Endodermal cell (in vitro differentiated cells): ENCODE measurements around the gene WDR54. TPM values are rescaled to one million over a fixed set of nuclear protein-coding genes. Genes with fewer than 3 reads are reported as not detected.

Experiments
- DNase-seq: peaks from one replicate; pipeline ENCODE4 v3.0.0-alpha.2; 2017
- H3K27ac ChIP-seq: 2 replicates; pipeline ENCODE4 v1.5.1; 2013; ENCODE audit warnings: mild to moderate bottlenecking, low read depth, low read length, moderate library complexity
- H3K27me3 ChIP-seq: 2 replicates; pipeline ENCODE4 v1.6.1; 2013; ENCODE audit warnings: mild to moderate bottlenecking, low read length, moderate library complexity; ENCODE audit not compliant: insufficient read depth, control insufficient read depth, poor library complexity, severe bottlenecking
- H3K36me3 ChIP-seq: 2 replicates; pipeline ENCODE4 v1.7.0; 2013; ENCODE audit warnings: mild to moderate bottlenecking, low read length, moderate library complexity; ENCODE audit not compliant: control insufficient read depth, insufficient read depth
- H3K4me1 ChIP-seq: one replicate; pipeline ENCODE4 v1.7.0; 2013; ENCODE audit warnings: low read length; ENCODE audit not compliant: control insufficient read depth, insufficient read depth
- H3K4me3 ChIP-seq: 2 replicates; pipeline ENCODE4 v1.5.1; 2013; ENCODE audit warnings: mild to moderate bottlenecking, low read length, moderate library complexity
- H3K9ac ChIP-seq: 2 replicates; pipeline ENCODE4 v1.6.1; 2013; ENCODE audit warnings: mild to moderate bottlenecking, low read length, moderate library complexity; ENCODE audit not compliant: poor library complexity, severe bottlenecking; ENCODE audit errors: extremely low read depth
- H3K9me3 ChIP-seq: 2 replicates; pipeline ENCODE4 v1.6.1; 2013; ENCODE audit warnings: mild to moderate bottlenecking, low read length, moderate library complexity; ENCODE audit not compliant: control insufficient read depth
- H3K27ac Mint-ChIP-seq: 2 replicates; pipeline ENCODE4 v1.8.0; 2020; ENCODE audit warnings: mixed read lengths
- H3K27me3 Mint-ChIP-seq: 2 replicates; pipeline ENCODE4 v1.8.0; 2021; ENCODE audit warnings: mild to moderate bottlenecking, mixed read lengths; ENCODE audit not compliant: insufficient read depth
- H3K36me3 Mint-ChIP-seq: 2 replicates; pipeline ENCODE4 v1.8.0; 2020; ENCODE audit warnings: low read depth, mixed read lengths
- H3K4me1 Mint-ChIP-seq: 2 replicates; pipeline ENCODE4 v1.8.0; 2020; ENCODE audit warnings: mixed read lengths
- H3K4me3 Mint-ChIP-seq: 2 replicates; pipeline ENCODE4 v1.8.0; 2020; ENCODE audit warnings: mild to moderate bottlenecking, moderate library complexity, mixed read lengths
- H3K9me3 Mint-ChIP-seq: 2 replicates; pipeline ENCODE4 v1.8.0; 2020; ENCODE audit warnings: mild to moderate bottlenecking, mixed read lengths
- CTCF ChIP-seq: fragments of 200-600 bp; sonication (generic); conservative IDR thresholded peaks from 2 replicates; pipeline ENCODE4 v1.5.0; 2021; ENCODE audit warnings: antibody characterized with exemption, mild to moderate bottlenecking
- WGBS, 2 experiments: methylation state at CpG; one replicate each; pipeline versions ENCODE4 v1.1.5 to v1.1.7; 2013; ENCODE audit warnings: missing lambda C conversion rate in 2 of 2, mixed read lengths in 1 of 2; ENCODE audit not compliant: insufficient coverage in 1 of 2, insufficient read length in 1 of 2; 5-methylcytosine and 5-hydroxymethylcytosine counted together
- total RNA-seq, 2 donors: library from RNA; stranded (reverse); fragmentation: NEBNext Ultra II Directional in 1 of 2; extraction: Animal tissue kit (Norgen Biotek cat#: 25700) in 1 of 2; gene quantifications; 2 replicates in 1 of 2; 3 replicates in 1 of 2; pipeline ENCODE4 v1.2.1, GENCODE V29; 2021

WDR54 gene
- total RNA-seq, 2 donors from 2014 or later = 43.1 to 69.4 TPM

- Mint-ChIP-seq H3K27ac (peak overlapping the region; percentile 63), H3K9me3 (no peaks in the 10 kb centered on the region), H3K4me3 (no peak overlapping the region), H3K36me3 (peaks cover 35% of the 10 kb centered on the region), H3K27me3 (peaks cover 28% of the 10 kb centered on the region), H3K4me1 (peaks cover 41% of the 10 kb centered on the region)
- H3K9me3 ChIP-seq = no peaks in the 10 kb centered on the region
- H3K9ac ChIP-seq = no peak overlapping the region
- H3K27me3 ChIP-seq = peaks cover 8% of the 10 kb centered on the region
- 90 to 93% methylated on average over 2 to 5 of the region's 5 CpGs for WGBS, 2 experiments
- no peak overlapping the region for H3K4me3 ChIP-seq
- DNase-seq = no peak
- no peak for TF ChIP-seq CTCF
- peaks cover 17% of the 10 kb centered on the region for H3K4me1 ChIP-seq
- peaks cover 48% of the 10 kb centered on the region for H3K36me3 ChIP-seq
- H3K27ac ChIP-seq = no peak overlapping the region
These were observed 2.8 kb downstream of the WDR54 start for GRCh38 chr2:74424139-74424992.

GRCh38 chr2:74424995-74425406 lies 3.5 kb downstream of the WDR54 start:
- TF ChIP-seq CTCF = no peak
- no peak overlapping the region for H3K4me3 Mint-ChIP-seq
- peaks cover 41% of the 10 kb centered on the region for H3K4me1 Mint-ChIP-seq
- peaks cover 17% of the 10 kb centered on the region for H3K4me1 ChIP-seq
- H3K27me3 ChIP-seq = peaks cover 6% of the 10 kb centered on the region
- no peaks in the 10 kb centered on the region for H3K9me3 Mint-ChIP-seq
- H3K4me3 ChIP-seq = no peak overlapping the region
- H3K27ac Mint-ChIP-seq = peak overlapping the region; percentile 63
- H3K27me3 Mint-ChIP-seq = peaks cover 25% of the 10 kb centered on the region
- 93% methylated on average over 4 to 5 of the region's 5 CpGs for WGBS, 2 experiments
- no peaks in the 10 kb centered on the region for H3K9me3 ChIP-seq
- H3K36me3 ChIP-seq = peaks cover 55% of the 10 kb centered on the region
- DNase-seq = no peak
- no peak overlapping the region for H3K27ac ChIP-seq
- H3K9ac ChIP-seq = no peak overlapping the region
- peaks cover 41% of the 10 kb centered on the region for H3K36me3 Mint-ChIP-seq

DNA sequence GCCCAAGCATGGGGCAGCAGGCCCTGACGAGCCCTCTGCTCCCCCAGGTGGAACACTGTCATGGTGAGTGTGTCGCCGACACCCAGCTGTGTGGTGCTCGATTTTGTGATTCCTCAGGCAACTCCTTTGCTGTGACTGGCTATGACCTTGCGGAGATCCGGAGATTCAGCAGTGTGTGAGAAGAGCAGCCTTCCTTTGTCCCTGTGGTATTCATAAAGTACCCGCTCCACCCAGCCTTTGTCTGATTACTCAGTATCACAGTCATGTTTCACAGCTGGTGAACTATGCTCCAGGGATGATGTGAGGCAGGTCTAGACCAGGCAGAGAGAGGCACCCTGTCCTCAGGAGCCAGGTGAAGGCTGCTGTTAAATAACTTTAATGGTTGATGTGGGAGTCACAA lies 4.0 kb downstream of the WDR54 start:
- no peaks in the 10 kb centered on the region for H3K9me3 ChIP-seq
- H3K4me3 Mint-ChIP-seq = no peak overlapping the region
- peaks cover 19% of the 10 kb centered on the region for H3K27me3 Mint-ChIP-seq
- no peak overlapping the region for H3K4me3 ChIP-seq
- peaks cover 17% of the 10 kb centered on the region for H3K4me1 ChIP-seq
- H3K27ac Mint-ChIP-seq = peak overlapping the region; percentile 63
- 93 to 100% methylated on average over 6 to 7 of the region's 7 CpGs for WGBS, 2 experiments
- H3K36me3 Mint-ChIP-seq = peaks cover 46% of the 10 kb centered on the region
- H3K9ac ChIP-seq = no peak overlapping the region
- no peaks in the 10 kb centered on the region for H3K9me3 Mint-ChIP-seq
- H3K36me3 ChIP-seq = peaks cover 60% of the 10 kb centered on the region
- H3K4me1 Mint-ChIP-seq = peaks cover 41% of the 10 kb centered on the region
- no peak for TF ChIP-seq CTCF
- DNase-seq = no peak
- H3K27me3 ChIP-seq = peaks cover under 1% of the 10 kb centered on the region
- no peak overlapping the region for H3K27ac ChIP-seq
